Small intestine (tissue), 7 donors: ENCODE measurements around the gene RTN4RL2. TPM values are rescaled to one million over a fixed set of nuclear protein-coding genes. Genes with fewer than 3 reads are reported as not detected.
A peak's percentile ranks its signal among the peaks of the same experiment; 100 is the strongest.
"Not testable (repeated sequence)": the region's sequence is repeated elsewhere in the genome, so short reads cannot be mapped to it uniquely, and the experiment has no call there.

Source experiments
- DNase-seq, 2 donors: peaks; one replicate each; pipeline versions ENCODE4 v3.0.0 to v3.0.0-alpha.2; 2013
- FAIRE-seq: peaks from 2 replicates; lab custom pipeline; 2012; peaks lifted over from hg19 to GRCh38; lab: Jason Lieb, UNC
- H3K27ac ChIP-seq, 3 donors: one replicate each; pipeline ENCODE4 v1.5.1; 2013; ENCODE audit warnings: low read length in 2 of 3, mild to moderate bottlenecking in 2 of 3, control low read depth in 1 of 3, inconsistent platforms in 1 of 3, low read depth in 1 of 3, moderate library complexity in 1 of 3
- H3K27me3 ChIP-seq, 3 donors: one replicate each; pipeline ENCODE4 v1.6.1; 2013; ENCODE audit warnings: low read length in 3 of 3, inconsistent platforms in 1 of 3; ENCODE audit not compliant: control insufficient read depth in 3 of 3, insufficient read depth in 3 of 3
- H3K36me3 ChIP-seq, 3 donors: one replicate each; pipeline ENCODE4 v1.6.1; 2013; ENCODE audit warnings: low read length in 3 of 3, inconsistent platforms in 1 of 3, low read depth in 1 of 3, mild to moderate bottlenecking in 1 of 3, moderate library complexity in 1 of 3; ENCODE audit not compliant: control insufficient read depth in 3 of 3, insufficient read depth in 2 of 3
- H3K4me1 ChIP-seq, 3 donors: one replicate each; pipeline ENCODE4 v1.6.1; 2013; ENCODE audit warnings: low read length in 2 of 3, inconsistent platforms in 1 of 3, low read depth in 1 of 3, mild to moderate bottlenecking in 1 of 3, moderate library complexity in 1 of 3; ENCODE audit not compliant: control insufficient read depth in 3 of 3, insufficient read depth in 2 of 3
- H3K4me3 ChIP-seq, 3 donors: one replicate each; pipeline ENCODE4 v1.5.1; 2013; ENCODE audit warnings: low read length in 3 of 3, control low read depth in 1 of 3, inconsistent platforms in 1 of 3, low read depth in 1 of 3, mild to moderate bottlenecking in 1 of 3, moderate library complexity in 1 of 3
- H3K9me3 ChIP-seq, 2 donors: one replicate each; pipeline ENCODE4 v1.6.1; 2013; ENCODE audit warnings: low read depth in 1 of 2, low read length in 1 of 2; ENCODE audit not compliant: control insufficient read depth in 2 of 2, insufficient read depth in 1 of 2
- WGBS, 3 donors: extraction: QIAGEN DNeasy Blood & Tissue Kit; methylation state at CpG; one replicate each; pipeline ENCODE4 v1.1.7; 2013; 5-methylcytosine and 5-hydroxymethylcytosine counted together
- polyA plus RNA-seq, 4 donors: library from polyadenylated mRNA; stranded (reverse) in 3 of 4; unstranded in 1 of 4; fragments of 200-250 nt in 3 of 4; fragments of 120-200 nt in 1 of 4; gene quantifications; one replicate each; pipeline versions ENCODE4 v1.2.1 to v1.2.3, GENCODE V29; 2013
- donor health status: healthy with polysubstance abuse.
- donor health status: control.
- donor health status: control.
- donor health status: Bipolar disorder and iron deficiency.
- donor health status: healthy.

Gene RTN4RL2
- polyA plus RNA-seq, 4 donors, result 0.70 to 0.87 TPM; not detected in 2

DNA sequence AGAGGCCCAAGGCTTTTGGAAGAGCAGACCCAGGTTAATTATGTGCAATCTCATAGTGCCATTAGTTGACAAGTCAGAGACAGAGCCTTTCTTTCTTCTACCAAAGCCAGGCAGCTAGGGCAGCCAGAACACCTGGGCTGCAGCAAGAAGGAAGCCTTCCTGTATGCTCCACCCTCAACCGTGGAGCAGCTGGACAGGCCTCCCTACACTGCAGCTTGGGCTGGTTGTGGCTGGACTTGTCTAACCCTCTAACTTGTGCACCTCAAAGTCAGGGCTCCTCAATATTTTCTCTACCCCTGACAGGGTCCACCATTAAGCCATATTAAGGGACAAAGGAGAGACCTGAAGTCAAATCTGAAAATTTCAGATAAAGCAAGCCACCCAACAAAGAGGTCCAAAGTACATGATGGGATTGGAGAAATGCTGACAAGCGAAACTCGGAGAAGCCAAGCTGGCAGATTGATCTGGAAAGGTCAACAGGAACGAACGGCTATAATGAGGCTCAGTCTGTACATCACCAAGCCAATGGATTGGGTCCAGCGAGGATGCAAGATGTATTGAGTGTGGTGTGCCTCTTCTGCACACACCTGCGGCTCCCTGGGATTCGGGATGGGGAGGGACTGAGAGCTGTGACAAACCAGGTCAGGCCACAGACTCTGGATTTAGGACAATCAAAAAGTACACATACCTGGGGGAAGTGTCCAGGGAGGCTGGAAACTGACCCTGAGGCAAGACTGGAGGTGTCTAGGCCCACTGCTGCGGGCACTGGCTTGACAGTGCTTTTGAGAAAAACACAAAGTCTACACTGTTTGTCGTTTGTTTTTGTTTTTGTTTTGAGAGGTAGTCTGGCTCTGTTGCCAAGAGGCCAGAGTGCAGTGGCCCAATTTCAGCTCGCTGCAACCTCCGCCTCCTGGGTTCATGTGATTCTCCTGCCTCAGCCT is 21.7 kb upstream of the RTN4RL2 start:
- Histone ChIP-seq H3K27ac (peak overlapping the region in 1 of 3 donors; percentile 39), H3K36me3 (no peaks in the 10 kb centered on the region), H3K4me3 (no peak overlapping the region), H3K27me3 (no peaks in the 10 kb centered on the region), H3K9me3 (no peaks in the 10 kb centered on the region), H3K4me1 (peaks cover 0 to 19% (median 0%) of the 10 kb centered on the region in 3 donors)
- DNase-seq (peak; percentile 30 to 74), FAIRE-seq (no peak)
- WGBS, 3 donors, result 45 to 75% (median 63%) methylated on average over 12 of the region's 12 CpGs

DNA sequence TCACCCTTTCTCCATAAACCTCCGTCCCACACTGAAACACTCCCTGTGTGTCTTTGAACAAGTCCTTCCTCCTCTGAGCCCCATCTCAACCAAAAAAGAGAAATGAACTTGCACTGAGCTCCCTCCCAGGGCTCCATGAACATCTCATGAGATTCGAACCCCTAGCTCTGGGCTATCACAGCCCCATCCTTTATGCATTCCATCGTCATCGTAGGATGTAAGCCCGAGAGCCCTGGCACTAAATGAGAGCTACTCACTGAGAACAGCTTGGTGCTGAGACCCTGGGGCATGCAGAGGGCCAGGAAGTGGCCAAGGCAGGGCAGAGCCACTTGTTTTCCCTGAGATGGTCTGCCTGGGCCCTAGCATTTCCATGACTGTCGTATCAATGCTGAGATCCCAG is 20.5 kb upstream of the RTN4RL2 start:
- no peaks in the 10 kb centered on the region for H3K27me3 ChIP-seq
- 80 to 91% (median 83%) methylated on average over 6 of the region's 6 CpGs for WGBS, 3 donors
- DNase-seq (no peak), FAIRE-seq (no peak)
- H3K36me3 ChIP-seq, result no peaks in the 10 kb centered on the region
- no peak overlapping the region for H3K27ac ChIP-seq
- no peaks in the 10 kb centered on the region for H3K9me3 ChIP-seq
- H3K4me3 ChIP-seq, result no peak overlapping the region
- peaks cover 0 to 14% (median 0%) of the 10 kb centered on the region in 3 donors for H3K4me1 ChIP-seq

DNA sequence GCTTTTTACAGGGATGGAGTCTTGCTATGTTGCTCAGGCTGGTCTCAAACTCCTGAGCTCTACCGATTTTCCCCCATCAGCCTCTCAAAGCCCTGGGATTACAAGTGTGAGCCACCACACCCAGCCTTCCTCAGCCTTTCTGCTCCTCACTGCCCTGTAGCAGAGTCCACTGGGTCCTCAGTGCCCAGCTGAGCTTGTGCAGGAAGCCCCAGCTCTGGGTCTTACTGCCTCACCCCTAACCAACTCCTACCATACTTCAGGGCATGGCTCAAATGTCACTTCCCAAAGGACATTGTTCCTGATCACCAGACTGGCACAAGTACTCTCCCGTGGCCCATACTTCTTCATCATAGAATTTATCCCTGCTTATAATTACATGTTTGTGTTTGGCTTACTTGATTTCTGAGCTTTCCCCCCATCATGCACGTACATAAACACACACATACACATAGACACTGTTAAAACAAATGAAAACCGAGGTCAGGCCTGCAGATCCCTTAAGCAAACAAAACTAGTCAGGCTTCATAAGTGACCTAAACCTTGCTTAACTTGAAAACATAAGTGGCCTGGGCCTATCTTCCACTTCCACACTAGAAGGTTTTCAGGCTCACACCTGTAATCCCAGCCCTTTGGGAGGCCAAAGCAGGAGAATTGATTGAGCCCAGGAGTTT is 19.4 kb upstream of the RTN4RL2 start:
- whole genome bisulfite sequencing, 3 donors, result 84 to 88% (median 88%) methylated on average over 4 of the region's 4 CpGs
- H3K27ac ChIP-seq, result no peak overlapping the region

DNA sequence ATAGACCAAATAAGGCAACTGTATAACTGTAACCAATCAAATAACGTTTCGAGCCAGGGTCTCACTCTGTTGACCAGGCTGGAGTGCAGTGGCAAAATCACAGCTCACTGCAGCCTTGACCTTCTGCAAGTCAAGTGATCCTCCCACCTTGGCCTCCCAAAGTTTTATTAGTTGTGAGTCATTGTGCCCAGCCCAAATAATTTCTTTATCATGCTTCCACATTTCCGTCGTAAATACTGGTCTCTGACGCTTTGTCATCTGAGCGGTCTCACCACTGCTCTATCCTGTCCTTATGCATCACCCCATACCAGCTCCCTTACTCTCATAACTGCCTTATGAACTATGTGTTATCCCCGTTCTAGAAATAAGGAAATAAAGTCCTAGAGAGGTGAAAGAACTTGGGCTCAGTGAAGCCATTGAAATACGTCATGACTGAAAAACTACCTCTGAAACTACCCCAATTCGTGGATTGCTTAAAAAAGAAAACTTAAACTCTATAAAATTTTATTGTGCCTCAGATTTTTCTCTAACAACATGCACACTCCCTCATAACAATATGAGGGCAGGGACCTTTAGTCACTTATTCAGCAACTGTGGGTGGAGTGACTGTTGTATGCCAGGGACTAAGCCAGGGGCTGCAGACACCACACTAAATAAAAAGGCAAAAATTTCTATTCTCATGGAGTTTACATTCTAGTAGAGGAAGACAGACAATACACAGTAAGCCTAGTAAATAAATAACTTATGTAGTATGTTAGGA is 15.8 kb upstream of the RTN4RL2 start:
- Histone ChIP-seq H3K9me3 (no peaks in the 10 kb centered on the region), H3K36me3 (no peaks in the 10 kb centered on the region), H3K4me1 (peaks cover 0 to 3% (median 0%) of the 10 kb centered on the region in 3 donors), H3K27me3 (no peaks in the 10 kb centered on the region), H3K27ac (peak overlapping the region in 1 of 3 donors; percentile 52), H3K4me3 (no peak overlapping the region)
- DNase-seq (peak in 1 of 2 donors; percentile 64), FAIRE-seq (no peak)
- 44 to 64% (median 51%) methylated on average over 9 of the region's 9 CpGs for WGBS, 3 donors

More for the DNA sequence above, 19.4 kb upstream of the RTN4RL2 start:
- DNase-seq (no peak), FAIRE-seq (no peak)
- Histone ChIP-seq H3K27me3 (no peaks in the 10 kb centered on the region), H3K9me3 (no peaks in the 10 kb centered on the region), H3K36me3 (no peaks in the 10 kb centered on the region), H3K4me3 (no peak overlapping the region), H3K4me1 (peaks cover 0 to 11% (median 0%) of the 10 kb centered on the region in 3 donors)

DNA sequence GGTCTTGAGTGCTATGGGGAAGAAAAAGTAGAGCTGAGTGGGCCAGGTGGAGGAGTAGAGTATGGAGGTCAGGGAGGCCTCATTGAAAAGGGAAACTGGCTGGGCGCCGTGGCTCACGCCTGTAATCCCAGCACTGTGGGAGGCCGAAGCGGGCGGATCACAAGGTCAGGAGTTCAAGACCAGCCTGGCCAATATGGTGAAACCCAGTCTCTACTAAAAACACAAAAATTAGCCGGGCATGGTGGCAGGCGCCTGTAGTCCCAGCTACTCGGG is 15.3 kb upstream of the RTN4RL2 start:
- not testable (repeated sequence) for H3K4me3 ChIP-seq, H3K4me1 ChIP-seq, H3K36me3 ChIP-seq, DNase-seq, H3K9me3 ChIP-seq, H3K27me3 ChIP-seq, FAIRE-seq
- 85 to 88% (median 85%) methylated on average over 8 to 9 of the region's 9 CpGs for WGBS, 3 donors
- H3K27ac ChIP-seq, result peak overlapping the region in 1 of 3 donors; percentile 52

DNA sequence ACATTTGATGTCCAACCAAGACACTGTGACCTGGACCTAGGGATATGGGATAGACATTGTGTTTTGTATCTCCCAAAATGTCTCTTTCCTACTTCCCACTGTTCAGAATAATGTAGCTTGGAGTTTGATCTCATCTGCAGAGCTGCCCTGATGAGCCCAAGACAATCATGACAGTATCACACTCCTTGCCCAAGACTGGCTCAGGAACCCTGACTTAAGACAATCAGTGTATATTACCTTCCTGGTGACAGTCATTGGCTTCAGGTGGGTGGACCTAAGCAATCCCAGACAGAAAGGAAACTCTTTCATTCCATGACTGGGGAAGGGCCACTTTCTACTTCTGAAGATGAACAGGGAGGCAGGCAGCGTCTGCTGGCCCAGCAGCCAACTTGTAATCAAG is 14.3 kb upstream of the RTN4RL2 start:
- no peak for DNase-seq
- no peak overlapping the region for H3K4me3 ChIP-seq
- no peak for FAIRE-seq
- H3K27me3 ChIP-seq, result no peaks in the 10 kb centered on the region
- H3K27ac ChIP-seq, result no peak overlapping the region
- no peaks in the 10 kb centered on the region for H3K36me3 ChIP-seq
- 71 to 80% (median 74%) methylated on average over 1 of the region's 1 CpG for WGBS, 3 donors
- H3K4me1 ChIP-seq, result peaks cover 0 to 3% (median 0%) of the 10 kb centered on the region in 3 donors
- no peaks in the 10 kb centered on the region for H3K9me3 ChIP-seq

DNA sequence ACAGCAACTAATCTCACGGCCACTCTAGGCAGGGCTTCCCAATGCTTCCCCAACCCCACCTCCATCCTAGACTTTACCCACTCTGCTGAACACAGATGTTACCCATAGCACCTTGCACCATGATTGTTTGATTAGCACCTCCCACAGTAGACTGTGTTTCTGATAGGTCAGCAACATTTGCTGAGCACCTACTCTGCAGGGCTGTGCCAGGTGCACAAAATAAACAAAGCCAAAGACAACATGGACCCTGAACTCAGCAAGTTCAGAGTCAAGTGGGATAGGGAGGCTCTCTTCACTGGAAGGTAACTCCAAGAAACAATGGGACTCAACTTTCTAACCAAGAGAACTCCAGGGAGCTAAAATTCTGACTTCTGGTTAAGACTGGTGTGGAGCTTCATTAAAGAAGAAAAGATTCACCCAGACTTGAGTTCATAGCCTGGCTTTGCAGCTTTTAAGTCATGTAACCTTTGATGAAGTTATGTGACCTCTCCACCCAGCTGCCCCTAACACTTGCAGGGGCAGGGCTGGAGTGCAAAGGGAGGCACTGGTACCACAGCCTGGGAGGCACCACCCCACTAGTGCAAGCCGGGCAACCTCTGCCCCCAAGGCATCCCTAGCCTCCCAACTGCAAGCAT is 6.7 kb upstream of the RTN4RL2 start:
- H3K27me3 ChIP-seq, result peaks cover 0 to 19% (median 2%) of the 10 kb centered on the region in 3 donors
- peak overlapping the region in 1 of 3 donors; percentile 44 for H3K27ac ChIP-seq

More for the DNA sequence above, 6.7 kb upstream of the RTN4RL2 start:
- H3K4me3 ChIP-seq, result no peak overlapping the region
- peak; percentile 71 to 77 for DNase-seq
- H3K9me3 ChIP-seq, result no peaks in the 10 kb centered on the region
- no peaks in the 10 kb centered on the region for H3K36me3 ChIP-seq
- WGBS, 3 donors, result 31 to 62% (median 45%) methylated on average over 2 of the region's 2 CpGs
- peaks cover 4 to 30% (median 5%) of the 10 kb centered on the region in 3 donors for H3K4me1 ChIP-seq
- no peak for FAIRE-seq
